ENCODE data around the gene EEA1. TPM values are rescaled to one million over a fixed set of nuclear protein-coding genes. Genes with fewer than 3 reads are reported as not detected.

The EEA1 gene
- total RNA-seq, 4 donors from 2014 or later = 18.6 to 28.7 (median 20.8) TPM

DNA sequence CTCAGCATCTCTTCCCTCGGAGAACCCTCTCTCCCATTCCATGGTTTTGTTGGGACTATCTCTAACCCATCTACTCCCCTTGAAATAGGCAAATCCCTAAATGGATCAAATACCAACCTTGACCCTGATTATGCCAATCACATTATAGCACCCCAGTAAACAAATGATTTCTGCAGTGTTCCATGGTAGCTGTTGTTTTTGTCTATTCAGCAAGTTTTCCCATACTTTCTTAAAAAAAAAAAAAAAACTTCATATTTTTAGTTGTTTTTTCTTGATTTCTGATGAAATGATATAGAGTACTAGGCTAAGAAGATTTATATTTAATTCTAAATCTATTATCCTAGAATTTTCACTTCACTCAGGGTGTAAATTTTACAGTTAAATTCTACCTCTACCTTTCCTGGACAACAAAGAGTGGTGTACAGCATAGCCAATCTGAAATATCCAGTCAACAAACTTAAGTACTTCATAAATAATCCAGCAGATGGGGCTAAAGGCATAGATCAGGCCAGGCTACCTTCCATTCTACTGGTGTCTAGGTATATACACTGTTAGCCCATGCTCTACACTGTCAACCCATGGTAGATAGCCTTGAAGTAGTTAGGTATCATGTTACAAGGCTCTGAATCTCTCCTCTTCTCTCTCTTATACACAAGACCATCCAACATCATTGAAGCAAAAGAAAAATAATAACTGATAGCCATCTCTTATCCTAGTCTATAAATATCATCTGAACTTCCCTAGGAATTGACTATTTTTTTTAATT lies 144.1 kb downstream of the EEA1 start:
- no peaks in the 10 kb centered on the region for H3K9me3 ChIP-seq
- H3K27me3 ChIP-seq = no peaks in the 10 kb centered on the region
- H3K27ac ChIP-seq = peak overlapping the region; percentile 25 to 51 (median 32)
- TF ChIP-seq POLR2A (IDR thresholded peaks at IDR 0.05) = no peak
- TF ChIP-seq, protein P1, sequence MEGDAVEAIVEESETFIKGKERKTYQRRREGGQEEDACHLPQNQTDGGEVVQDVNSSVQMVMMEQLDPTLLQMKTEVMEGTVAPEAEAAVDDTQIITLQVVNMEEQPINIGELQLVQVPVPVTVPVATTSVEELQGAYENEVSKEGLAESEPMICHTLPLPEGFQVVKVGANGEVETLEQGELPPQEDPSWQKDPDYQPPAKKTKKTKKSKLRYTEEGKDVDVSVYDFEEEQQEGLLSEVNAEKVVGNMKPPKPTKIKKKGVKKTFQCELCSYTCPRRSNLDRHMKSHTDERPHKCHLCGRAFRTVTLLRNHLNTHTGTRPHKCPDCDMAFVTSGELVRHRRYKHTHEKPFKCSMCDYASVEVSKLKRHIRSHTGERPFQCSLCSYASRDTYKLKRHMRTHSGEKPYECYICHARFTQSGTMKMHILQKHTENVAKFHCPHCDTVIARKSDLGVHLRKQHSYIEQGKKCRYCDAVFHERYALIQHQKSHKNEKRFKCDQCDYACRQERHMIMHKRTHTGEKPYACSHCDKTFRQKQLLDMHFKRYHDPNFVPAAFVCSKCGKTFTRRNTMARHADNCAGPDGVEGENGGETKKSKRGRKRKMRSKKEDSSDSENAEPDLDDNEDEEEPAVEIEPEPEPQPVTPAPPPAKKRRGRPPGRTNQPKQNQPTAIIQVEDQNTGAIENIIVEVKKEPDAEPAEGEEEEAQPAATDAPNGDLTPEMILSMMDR (IDR thresholded peaks at IDR 0.05 in 4 of 5, conservative IDR thresholded peaks at IDR 0.05 in 1 of 5) = peak; percentile 43 to 69 (median 67)
- in situ Hi-C loops (cut with MboI; ENCODE audit: low sequenced_read_pairs in 4 of 4) (loop anchor here (10.0 to 25.0 kb wide), 3 partner anchors 152 to 630 kb away; partner anchors contain the start of gene EEA1 (in 1 of the 4)), intact Hi-C loops (cut with DNase I; ENCODE audit: low total_unique reads) (loop anchor here (5.0 kb wide), 3 partner anchors 142 to 632 kb away; partner anchors contain the start of gene EEA1)
- H3K4me3 ChIP-seq = no peak overlapping the region
- ATAC-seq = peak; percentile 95 to 98
- peaks cover 0 to 3% of the 10 kb centered on the region in 2 donors for H3K36me3 ChIP-seq
- peak in 1 of 2 donors; percentile 8 for DNase-seq
- H3K4me1 ChIP-seq = peaks cover 20 to 29% of the 10 kb centered on the region in 2 donors

DNA sequence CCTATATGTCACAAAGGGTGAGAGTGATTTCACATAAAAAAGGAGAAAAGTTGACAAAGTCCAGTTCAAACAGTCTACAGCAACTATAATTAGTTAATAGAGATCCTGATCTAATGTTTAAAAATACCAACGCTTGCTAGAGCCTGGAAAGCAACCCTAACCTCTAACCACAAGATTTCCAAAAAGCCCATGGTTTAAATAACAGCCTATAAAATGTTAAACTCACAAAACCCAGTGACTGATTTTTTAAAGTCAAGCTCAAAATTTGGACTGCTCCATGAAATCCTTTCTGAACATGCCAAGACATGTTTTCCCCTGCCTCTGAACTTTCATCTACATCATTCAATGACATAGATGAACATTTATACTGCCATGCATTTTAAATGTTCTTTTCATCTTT lies 144.7 kb downstream of the EEA1 start:
- H3K27ac ChIP-seq = peak overlapping the region in 1 of 4 donors; percentile 51
- DNase-seq (no peak), ATAC-seq (no peak)
- H3K4me1 ChIP-seq = peaks cover 23 to 29% of the 10 kb centered on the region in 2 donors
- intact Hi-C loops (cut with DNase I; ENCODE audit: low total_unique reads) (loop anchor here (5.0 kb wide), 1 partner anchor 203 kb away; no protein-coding TSS in a partner anchor), in situ Hi-C loops (cut with MboI; ENCODE audit: low sequenced_read_pairs in 4 of 4) (loop anchor here (10.0 to 25.0 kb wide), 3 partner anchors 153 to 630 kb away; partner anchors contain the start of gene EEA1 (in 1 of the 4))
- no peaks in the 10 kb centered on the region for H3K27me3 ChIP-seq
- H3K4me3 ChIP-seq = no peak overlapping the region
- H3K36me3 ChIP-seq = peaks cover 0 to 9% of the 10 kb centered on the region in 2 donors
- H3K9me3 ChIP-seq = no peaks in the 10 kb centered on the region
- no peak for TF ChIP-seq POLR2A (IDR thresholded peaks at IDR 0.05)
- TF ChIP-seq, protein P1 (IDR thresholded peaks at IDR 0.05 in 4 of 5, conservative IDR thresholded peaks at IDR 0.05 in 1 of 5) = no peak

DNA sequence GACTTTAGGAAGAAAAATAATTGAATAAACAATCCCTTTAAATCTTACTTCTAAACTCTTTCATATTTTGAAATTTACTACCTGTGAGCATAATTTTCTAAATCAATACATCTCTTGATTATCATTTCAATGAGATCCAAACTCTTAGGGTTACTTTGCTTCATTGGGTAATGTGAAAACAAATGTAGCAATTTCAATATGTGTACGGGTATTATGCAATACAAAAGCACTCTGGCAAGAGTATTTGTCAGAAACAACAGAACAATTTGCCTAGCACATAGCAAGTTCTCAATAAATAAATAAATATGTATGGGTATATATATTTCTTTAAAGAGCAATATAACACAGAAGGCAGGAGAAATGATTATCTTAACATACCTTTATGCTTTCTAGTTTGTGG lies 149.2 kb downstream of the EEA1 start:
- no peak overlapping the region for H3K4me3 ChIP-seq
- intact Hi-C loops (cut with DNase I; ENCODE audit: low total_unique reads) = loop anchor here (5.0 kb wide), 1 partner anchor 207 kb away; no protein-coding TSS in a partner anchor
- H3K27ac ChIP-seq = no peak overlapping the region
- H3K4me1 ChIP-seq = peaks cover 11 to 16% of the 10 kb centered on the region in 2 donors
- ATAC-seq = no peak
- H3K36me3 ChIP-seq = peaks cover 0 to 33% of the 10 kb centered on the region in 2 donors
- no peak for DNase-seq
- in situ Hi-C loops (cut with MboI; ENCODE audit: low sequenced_read_pairs in 4 of 4) = loop anchor here (10.0 to 25.0 kb wide), 3 partner anchors 157 to 635 kb away; partner anchors contain the start of gene EEA1 (in 1 of the 4)
- TF ChIP-seq, protein P1 (IDR thresholded peaks at IDR 0.05 in 4 of 5, conservative IDR thresholded peaks at IDR 0.05 in 1 of 5) = no peak
- TF ChIP-seq POLR2A (IDR thresholded peaks at IDR 0.05) = no peak
- H3K27me3 ChIP-seq = no peaks in the 10 kb centered on the region
- no peaks in the 10 kb centered on the region for H3K9me3 ChIP-seq

DNA sequence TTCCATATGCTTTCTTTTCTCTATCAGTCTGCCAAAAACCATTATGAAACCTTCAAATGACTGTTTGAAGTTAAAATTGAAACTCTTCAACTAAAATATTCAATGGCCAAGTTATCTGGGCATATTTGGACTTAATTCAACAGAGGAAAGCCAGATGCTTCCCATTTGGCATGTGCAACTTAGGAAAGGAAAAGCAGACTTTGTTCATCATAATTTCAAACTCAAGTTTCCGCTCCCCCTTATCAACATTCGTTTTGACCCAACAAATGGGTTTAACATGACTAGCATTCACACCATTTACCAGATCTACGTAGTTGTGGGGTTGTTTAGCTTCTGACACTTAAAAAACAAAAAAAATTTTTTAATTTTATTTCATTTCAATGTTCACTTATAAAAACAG lies 150.6 kb downstream of the EEA1 start:
- Histone ChIP-seq H3K4me1 (peaks cover 0 to 5% of the 10 kb centered on the region in 2 donors), H3K27ac (no peak overlapping the region), H3K9me3 (no peaks in the 10 kb centered on the region), H3K4me3 (no peak overlapping the region), H3K36me3 (peaks cover 0 to 33% of the 10 kb centered on the region in 2 donors), H3K27me3 (no peaks in the 10 kb centered on the region)
- in situ Hi-C loops (cut with MboI; ENCODE audit: low sequenced_read_pairs in 4 of 4) (loop anchor here in 1 of 4 donors (25.0 kb wide), 1 partner anchor 159 kb away; the partner anchor contains the start of gene EEA1), intact Hi-C loops (cut with DNase I; ENCODE audit: low total_unique reads) (no loop called here)
- ATAC-seq (no peak), DNase-seq (no peak)
- TF ChIP-seq, protein P1 (IDR thresholded peaks at IDR 0.05 in 4 of 5, conservative IDR thresholded peaks at IDR 0.05 in 1 of 5) = no peak
- no peak for TF ChIP-seq POLR2A (IDR thresholded peaks at IDR 0.05)

Data from gastrocnemius medialis (tissue), 4 donors.